A549 (cell line): ENCODE measurements around the gene HDLBP. TPM values are rescaled to one million over a fixed set of nuclear protein-coding genes. Genes with fewer than 3 reads are reported as not detected.

Source experiments
- ATAC-seq, 2 experiments: fragments of 200-7000 bp in 1 of 2; fragments of >200 bp in 1 of 2; cut with Nextera tagmentation in 1 of 2; cut with Tn5 transposase in 1 of 2; 3 replicates each; pipeline versions ENCODE4 v1.8.0 to v1.9.1; 2018 to 2020; ENCODE audit warnings: mild to moderate bottlenecking in 1 of 2, moderate library complexity in 1 of 2
- CTCF ChIA-PET: fragments of 300-600 bp; sonication (Branson Sonifier 250); formaldehyde crosslinking; extraction: SDS; loops from one replicate; lab custom pipeline; 2021; ENCODE audit warnings: antibody characterized with exemption, inconsistent platforms; lab: Yijun Ruan, JAX
- POLR2A ChIA-PET: fragments of 350-600 bp; formaldehyde crosslinking; extraction: SDS; loops from one replicate; lab custom pipeline; 2021; ENCODE audit warnings: antibody characterized with exemption, inconsistent platforms; lab: Yijun Ruan, JAX
- DNase-seq, 2 experiments: peaks; one replicate each; pipeline versions ENCODE4 v3.0.0 to v3.0.0-alpha.2; 2011 to 2016; ENCODE audit warnings: low read depth in 1 of 2, low spot score in 1 of 2
- FAIRE-seq: peaks from 2 replicates; lab custom pipeline; 2011; peaks lifted over from hg19 to GRCh38; lab: Jason Lieb, UNC
- H3K27ac ChIP-seq, 2 experiments: fragments of >200 bp; sonication (Bioruptor Twin); formaldehyde crosslinking; 3 replicates each; pipeline ENCODE4 v1.5.1; 2016 to 2017
- H3K4me1 ChIP-seq: fragments of >200 bp; sonication (Bioruptor Twin); formaldehyde crosslinking; 3 replicates; pipeline ENCODE4 v1.6.1; 2016
- H3K4me2 ChIP-seq: fragments of >200 bp; sonication (Bioruptor Twin); formaldehyde crosslinking; 3 replicates; pipeline ENCODE4 v1.6.1; 2016
- H3K4me3 ChIP-seq: fragments of >200 bp; sonication (Bioruptor Twin); formaldehyde crosslinking; 3 replicates; pipeline ENCODE4 v1.5.1; 2016
- H3K9me3 ChIP-seq: fragments of >200 bp; sonication (Bioruptor Twin); formaldehyde crosslinking; 3 replicates; pipeline ENCODE4 v1.6.1; 2016
- ATOH8 ChIP-seq: fragments of 250-450 bp; sonication (Bioruptor Pico); IDR thresholded peaks from 2 replicates; pipeline ENCODE4 v1.5.0; 2020; ENCODE audit warnings: low read depth, mild to moderate bottlenecking, moderate library complexity
- CBX8 ChIP-seq: fragments of 200-600 bp; sonication (generic); IDR thresholded peaks from 2 replicates; pipeline ENCODE4 v1.6.1; 2016
- CHD2 ChIP-seq: fragments of 150-350 bp; IDR thresholded peaks from 2 replicates; pipeline ENCODE4 v1.6.1; 2014; ENCODE audit warnings: low read length; ENCODE audit not compliant: partially characterized antibody
- EP300 ChIP-seq, 2 experiments: fragments of >200 bp; sonication (Bioruptor Twin); formaldehyde crosslinking; IDR thresholded peaks; 2 replicates in 1 of 2; 3 replicates in 1 of 2; pipeline ENCODE4 v1.6.1; 2016 to 2017
- GATA3 ChIP-seq: IDR thresholded peaks from 2 replicates; pipeline ENCODE4 v1.6.1; 2012; ENCODE audit warnings: borderline replicate concordance
- HES2 ChIP-seq: fragments of >200 bp; sonication (Bioruptor Twin); formaldehyde crosslinking; IDR thresholded peaks from 2 replicates; pipeline ENCODE4 v1.6.1; 2016
- HOXA7 ChIP-seq: fragments of 250-450 bp; sonication (Bioruptor Pico); IDR thresholded peaks from 2 replicates; pipeline ENCODE4 v1.5.0; 2020; ENCODE audit warnings: mild to moderate bottlenecking, moderate library complexity
- KDM1A ChIP-seq: fragments of 200-600 bp; sonication (generic); IDR thresholded peaks from 2 replicates; pipeline ENCODE4 v1.6.1; 2016; ENCODE audit warnings: low read depth, mild to moderate bottlenecking
- KDM5A ChIP-seq: fragments of 200-600 bp; sonication (generic); IDR thresholded peaks from 2 replicates; pipeline ENCODE4 v1.6.1; 2016; ENCODE audit warnings: antibody characterized with exemption, mild to moderate bottlenecking
- MAFK ChIP-seq: fragments of 450-650 bp; IDR thresholded peaks from 2 replicates; pipeline ENCODE4 v1.6.1; 2014; ENCODE audit not compliant: partially characterized antibody
- MYC ChIP-seq: IDR thresholded peaks from 2 replicates; pipeline ENCODE4 v1.6.1; 2012; ENCODE audit warnings: mild to moderate bottlenecking, inconsistent platforms, low read length, improper control_type of control experiment, borderline replicate concordance
- NFE2L2 ChIP-seq: fragments of 150-350 bp; conservative IDR thresholded peaks from 2 replicates; pipeline ENCODE4 v1.6.1; 2014; ENCODE audit warnings: low read length
- NPAS2 ChIP-seq: fragments of 250-450 bp; sonication (Bioruptor Pico); IDR thresholded peaks from 2 replicates; pipeline ENCODE4 v1.8.0; 2022; ENCODE audit warnings: mild to moderate bottlenecking, moderate library complexity, borderline replicate concordance
- RAD21 ChIP-seq, 2 experiments: fragments of >200 bp in 1 of 2; sonication (Bioruptor Twin) in 1 of 2; formaldehyde crosslinking in 1 of 2; IDR thresholded peaks in 1 of 2; conservative IDR thresholded peaks in 1 of 2; 2 replicates in 1 of 2; 3 replicates in 1 of 2; pipeline ENCODE4 v1.6.1; 2012 to 2018; ENCODE audit warnings: inconsistent platforms in 1 of 2
- RARB ChIP-seq: fragments of 250-450 bp; sonication (Bioruptor Pico); IDR thresholded peaks from 2 replicates; pipeline ENCODE4 v1.8.0; 2021; ENCODE audit warnings: mild to moderate bottlenecking, moderate library complexity
- REST ChIP-seq: fragments of 200-600 bp; sonication (generic); IDR thresholded peaks from 2 replicates; pipeline ENCODE4 v1.6.1; 2016; ENCODE audit warnings: antibody characterized with exemption, mild to moderate bottlenecking, moderate library complexity
- SMC3 ChIP-seq: fragments of >200 bp; sonication (Bioruptor Twin); formaldehyde crosslinking; IDR thresholded peaks from 3 replicates; pipeline ENCODE4 v1.6.1; 2018; ENCODE audit warnings: inconsistent platforms
- USF2 ChIP-seq: fragments of 450-650 bp; IDR thresholded peaks from 2 replicates; pipeline ENCODE4 v1.6.1; 2014; ENCODE audit warnings: antibody characterized with exemption
- ZFP36 ChIP-seq: fragments of 450-650 bp; IDR thresholded peaks from 2 replicates; pipeline ENCODE4 v1.6.1; 2014; ENCODE audit warnings: borderline replicate concordance; ENCODE audit not compliant: partially characterized antibody
- WGBS: methylation state at CpG from one replicate; pipeline ENCODE4 v1.1.6; 2017; ENCODE audit errors: missing lambda C conversion rate; 5-methylcytosine and 5-hydroxymethylcytosine counted together
- polyA plus RNA-seq, 4 experiments: library from polyadenylated mRNA; depleted of rRNA in 3 of 4; stranded (reverse); fragments of >200 nt; fragmentation: RNase III in 1 of 4; extraction: RNeasy Plus Mini Kit Qiagen cat#74134 plus additional on column Dnase treatment in 1 of 4; gene quantifications; 2 replicates in 3 of 4; 3 replicates in 1 of 4; pipeline ENCODE4 v1.2.3, GENCODE V29; 2011 to 2017

HDLBP gene
- polyA plus RNA-seq, 2 of the 4 experiments (the other 2 are of a cell fraction): 248 to 292 TPM

GRCh38 chr2:241241669-241242068 lies 73.8 kb downstream of the HDLBP start:
- Histone ChIP-seq H3K9me3 (no peaks in the 10 kb centered on the region), H3K4me1 (no peaks in the 10 kb centered on the region), H3K4me2 (no peak overlapping the region), H3K4me3 (no peak overlapping the region), H3K27ac (no peak overlapping the region)
- WGBS: 89% methylated on average over 4 of the region's 4 CpGs
- TF ChIP-seq USF2: no peak
- TF ChIP-seq KDM1A: no peak
- peak; percentile 89 for TF ChIP-seq MAFK
- no peak for TF ChIP-seq EP300 (IDR thresholded peaks at IDR 0.05)
- no peak for TF ChIP-seq ATOH8 (CRISPR knock-in tag)
- TF ChIP-seq ZFP36: no peak
- no peak for TF ChIP-seq HOXA7 (CRISPR knock-in tag)
- TF ChIP-seq RAD21 (conservative IDR thresholded peaks at IDR 0.05 in 1 of 2, IDR thresholded peaks at IDR 0.05 in 1 of 2): no peak
- no peak for FAIRE-seq
- DNase-seq: no peak
- no peak for ATAC-seq
- ChIA-PET POLR2A (no interaction called here), CTCF (interaction anchor here (0.8 kb wide), 1 partner anchor 8 kb away, joined by 3 read pairs; no protein-coding TSS in a partner anchor)

- H3K4me1 ChIP-seq: no peaks in the 10 kb centered on the region
- POLR2A ChIA-PET: no interaction called here
- no peak for DNase-seq
- no peak for TF ChIP-seq RARB (CRISPR knock-in tag)
- TF ChIP-seq GATA3: no peak
- TF ChIP-seq REST: no peak
- no peak for TF ChIP-seq CHD2
- TF ChIP-seq KDM1A: no peak
- TF ChIP-seq SMC3: no peak
- no peak for TF ChIP-seq CBX8
- TF ChIP-seq NPAS2 (CRISPR knock-in tag): no peak
- TF ChIP-seq MYC: no peak
- no peak for TF ChIP-seq KDM5A
- TF ChIP-seq HES2: no peak
- no peak for TF ChIP-seq NFE2L2
- TF ChIP-seq, all 56 proteins: peak for 0
- WGBS: 95% methylated on average over 20 of the region's 21 CpGs
- CTCF ChIA-PET: interaction anchor here (0.5 kb wide), 1 partner anchor 119 kb away, joined by 3 read pairs; no protein-coding TSS in a partner anchor
- H3K4me2 ChIP-seq: no peak overlapping the region
- FAIRE-seq (no peak), ATAC-seq (no peak)
- H3K9me3 ChIP-seq: no peaks in the 10 kb centered on the region
- no peak overlapping the region for H3K27ac ChIP-seq
- H3K4me3 ChIP-seq: no peak overlapping the region
Measured at GRCh38 chr2:241240320-241241004, 75.0 kb downstream of the HDLBP start.
